CD4-positive, alpha-beta memory T cell (primary cell): ENCODE results near the gene HLA-DOA. TPM values are rescaled to one million over a fixed set of nuclear protein-coding genes. Genes with fewer than 3 reads are reported as not detected.

ENCODE experiments used
- CTCF ChIA-PET: fragments of 350-600 bp; sonication (Branson Sonifier 250); formaldehyde crosslinking; loops from one replicate; lab custom pipeline; 2021; ENCODE audit warnings: inconsistent platforms; ENCODE audit not compliant: partially characterized antibody; lab: Charles Lee
- POLR2A ChIA-PET: fragments of 350-600 bp; sonication (Branson Sonifier 250); formaldehyde crosslinking; loops from one replicate; lab custom pipeline; 2021; ENCODE audit not compliant: partially characterized antibody; lab: Charles Lee
- DNase-seq, 5 donors: peaks; one replicate each; pipeline versions ENCODE4 v3.0.0 to v3.0.0-alpha.2; 2020 to 2022; ENCODE audit warnings: mixed read lengths in 1 of 5
- H3K27ac ChIP-seq: one replicate; pipeline ENCODE4 v1.7.0; 2013; ENCODE audit warnings: low read depth, low read length
- H3K27me3 ChIP-seq: 2 replicates; pipeline ENCODE4 v1.7.0; 2013; ENCODE audit warnings: mild to moderate bottlenecking, low read length, moderate library complexity; ENCODE audit not compliant: insufficient read depth
- H3K36me3 ChIP-seq: 2 replicates; pipeline ENCODE4 v1.7.0; 2013; ENCODE audit warnings: mild to moderate bottlenecking, low read length, moderate library complexity; ENCODE audit not compliant: insufficient read depth
- H3K4me1 ChIP-seq: 2 replicates; pipeline ENCODE4 v1.7.0; 2013; ENCODE audit warnings: mild to moderate bottlenecking, low read length, moderate library complexity; ENCODE audit not compliant: insufficient read depth
- H3K4me3 ChIP-seq, 2 donors: one replicate each; pipeline ENCODE4 v1.7.0; 2013; ENCODE audit warnings: low read length in 2 of 2, mild to moderate bottlenecking in 1 of 2
- H3K9me3 ChIP-seq, 2 donors: one replicate each; pipeline ENCODE4 v1.7.0; 2013; ENCODE audit warnings: low read length in 2 of 2, control low read depth in 1 of 2; ENCODE audit not compliant: control insufficient read depth in 1 of 2
- H3K27ac Mint-ChIP-seq, 7 donors: one replicate each; pipeline ENCODE4 v1.8.0; 2020 to 2021; ENCODE audit warnings: mixed read lengths in 7 of 7, mild to moderate bottlenecking in 6 of 7, inconsistent platforms in 3 of 7, moderate library complexity in 3 of 7
- H3K27me3 Mint-ChIP-seq, 2 donors: one replicate each; pipeline ENCODE4 v1.8.0; 2020 to 2021; ENCODE audit warnings: mixed read lengths in 2 of 2
- H3K36me3 Mint-ChIP-seq, 2 donors: one replicate each; pipeline ENCODE4 v1.8.0; 2020 to 2021; ENCODE audit warnings: mixed read lengths in 2 of 2, inconsistent platforms in 1 of 2, mild to moderate bottlenecking in 1 of 2
- H3K4me1 Mint-ChIP-seq, 4 donors: one replicate each; pipeline ENCODE4 v1.8.0; 2020 to 2021; ENCODE audit warnings: mixed read lengths in 4 of 4, mild to moderate bottlenecking in 1 of 4
- H3K4me3 Mint-ChIP-seq, 8 donors: one replicate each; pipeline ENCODE4 v1.8.0; 2020 to 2021; ENCODE audit warnings: mixed read lengths in 8 of 8, mild to moderate bottlenecking in 7 of 8, moderate library complexity in 6 of 8, inconsistent platforms in 3 of 8
- H3K9me3 Mint-ChIP-seq, 8 donors: one replicate each; pipeline ENCODE4 v1.8.0; 2020 to 2021; ENCODE audit warnings: mixed read lengths in 8 of 8, mild to moderate bottlenecking in 5 of 8, inconsistent platforms in 3 of 8, moderate library complexity in 1 of 8
- intact Hi-C: fragments of 100-400 bp; cut with micrococcal nuclease; formaldehyde crosslinking; loops from one replicate; pipeline ENCODE4 v1.15.1; 2023
- polyA plus RNA-seq, 2 donors: library from polyadenylated mRNA; unstranded; fragments of 300-500 nt; fragmentation: Illumina TruSeq; gene quantifications; one replicate each; pipeline ENCODE4 v1.2.3, GENCODE V29; 2021
- total RNA-seq, 2 experiments: library from RNA; stranded (reverse); gene quantifications; one replicate each; pipeline ENCODE4 v1.2.3, GENCODE V29; 2021

The HLA-DOA gene
- total and polyA plus RNA-seq, 4 experiments from 2014 or later, result 0.69 to 1.8 (median 1.4) TPM; not detected in 1

- Mint-ChIP-seq H3K9me3 (no peaks in the 10 kb centered on the region), H3K27ac (peak overlapping the region; percentile 3 to 82 (median 45)), H3K27me3 (no peaks in the 10 kb centered on the region), H3K4me1 (peaks cover 18 to 34% (median 21%) of the 10 kb centered on the region in 4 donors), H3K36me3 (peaks cover 11 to 24% of the 10 kb centered on the region in 2 donors), H3K4me3 (no peak overlapping the region)
- POLR2A ChIA-PET, result interaction anchor here (0.8 to 24.6 kb wide), 13 partner anchors 12 to 263 kb away, joined by 3 to 698 read pairs (median 8); partner anchors contain the start of genes BRD2, HLA-DMA, HLA-DMB and PSMB8
- CTCF ChIA-PET, result interaction anchor here (0.7 to 20.7 kb wide), 43 partner anchors 9 to 1672 kb away, joined by 3 to 631 read pairs (median 6); partner anchors contain the start of genes BRD2, HLA-DMA, HLA-DMB and PSMB8
- DNase-seq, result peak; percentile 83 to 88 (median 84)
- no peaks in the 10 kb centered on the region for H3K9me3 ChIP-seq
- no peak overlapping the region for H3K4me3 ChIP-seq
- peaks cover 17% of the 10 kb centered on the region for H3K36me3 ChIP-seq
- H3K27ac ChIP-seq, result no peak overlapping the region
- intact Hi-C loops, result loop anchor here (1.0 to 2.0 kb wide), 6 partner anchors 11 to 100 kb away; partner anchors contain the start of genes HLA-DMA and HLA-DMB
- no peaks in the 10 kb centered on the region for H3K27me3 ChIP-seq
- peaks cover 9% of the 10 kb centered on the region for H3K4me1 ChIP-seq
These were observed 24.6 kb downstream of the HLA-DOA start for GRCh38 chr6:32984622-32985389.

- peaks cover 9% of the 10 kb centered on the region for H3K4me1 ChIP-seq
- H3K27ac ChIP-seq, result no peak overlapping the region
- no peaks in the 10 kb centered on the region for H3K9me3 ChIP-seq
- ChIA-PET POLR2A (interaction anchor here (1.0 to 24.6 kb wide), 14 partner anchors 13 to 264 kb away, joined by 3 to 698 read pairs (median 9); partner anchors contain the start of genes BRD2, HLA-DMA, HLA-DMB and PSMB8), CTCF (interaction anchor here (0.7 to 20.7 kb wide), 43 partner anchors 9 to 1673 kb away, joined by 3 to 631 read pairs (median 6); partner anchors contain the start of genes BRD2, HLA-DMA, HLA-DMB and PSMB8)
- H3K27ac Mint-ChIP-seq, result peak overlapping the region; percentile 17 to 88 (median 52)
- no peak for DNase-seq
- H3K36me3 Mint-ChIP-seq, result peaks cover 18 to 31% of the 10 kb centered on the region in 2 donors
- peaks cover 18 to 38% (median 23%) of the 10 kb centered on the region in 4 donors for H3K4me1 Mint-ChIP-seq
- no peaks in the 10 kb centered on the region for H3K27me3 ChIP-seq
- no peaks in the 10 kb centered on the region for H3K27me3 Mint-ChIP-seq
- H3K36me3 ChIP-seq, result peaks cover 24% of the 10 kb centered on the region
- H3K4me3 Mint-ChIP-seq, result no peak overlapping the region
- intact Hi-C loops, result loop anchor here (1.0 to 2.0 kb wide), 6 partner anchors 10 to 99 kb away; partner anchors contain the start of genes HLA-DMA and HLA-DMB
- no peak overlapping the region for H3K4me3 ChIP-seq
- no peaks in the 10 kb centered on the region for H3K9me3 Mint-ChIP-seq
These were observed 25.3 kb downstream of the HLA-DOA start for GRCh38 chr6:32983964-32984621.

GRCh38 chr6:32983493-32983848, 25.9 kb downstream of the HLA-DOA start:
- intact Hi-C loops, result no loop called here
- no peak overlapping the region for H3K4me3 Mint-ChIP-seq
- peaks cover 24 to 37% of the 10 kb centered on the region in 2 donors for H3K36me3 Mint-ChIP-seq
- ChIA-PET POLR2A (interaction anchor here (1.6 to 24.6 kb wide), 9 partner anchors 15 to 145 kb away, joined by 6 to 698 read pairs (median 15); partner anchors contain the start of genes BRD2, HLA-DMA, HLA-DMB and PSMB9), CTCF (interaction anchor here (1.4 to 20.7 kb wide), 14 partner anchors 12 to 265 kb away, joined by 4 to 631 read pairs (median 22); partner anchors contain the start of genes BRD2, HLA-DMA, HLA-DMB and TAP2)
- Histone ChIP-seq H3K9me3 (no peaks in the 10 kb centered on the region), H3K36me3 (peaks cover 31% of the 10 kb centered on the region), H3K4me1 (peaks cover 12% of the 10 kb centered on the region), H3K27ac (no peak overlapping the region), H3K27me3 (no peaks in the 10 kb centered on the region), H3K4me3 (no peak overlapping the region)
- H3K9me3 Mint-ChIP-seq, result no peaks in the 10 kb centered on the region
- peaks cover 18 to 38% (median 26%) of the 10 kb centered on the region in 4 donors for H3K4me1 Mint-ChIP-seq
- peak overlapping the region in 6 of 7 donors; percentile 8 to 78 (median 48) for H3K27ac Mint-ChIP-seq
- H3K27me3 Mint-ChIP-seq, result no peaks in the 10 kb centered on the region
- no peak for DNase-seq

GRCh38 chr6:32982702-32983492, 26.5 kb downstream of the HLA-DOA start:
- no peak overlapping the region for H3K27ac ChIP-seq
- no peaks in the 10 kb centered on the region for H3K27me3 ChIP-seq
- Mint-ChIP-seq H3K9me3 (no peaks in the 10 kb centered on the region), H3K4me1 (peaks cover 18 to 42% (median 30%) of the 10 kb centered on the region in 4 donors), H3K4me3 (no peak overlapping the region), H3K27ac (peak overlapping the region; percentile 8 to 80 (median 52)), H3K36me3 (peaks cover 30 to 43% of the 10 kb centered on the region in 2 donors), H3K27me3 (no peaks in the 10 kb centered on the region)
- H3K9me3 ChIP-seq, result no peaks in the 10 kb centered on the region
- DNase-seq, result no peak
- H3K4me3 ChIP-seq, result no peak overlapping the region
- H3K36me3 ChIP-seq, result peaks cover 36% of the 10 kb centered on the region
- H3K4me1 ChIP-seq, result peaks cover 18% of the 10 kb centered on the region
- intact Hi-C loops, result no loop called here
- CTCF ChIA-PET, result interaction anchor here (1.5 to 22.2 kb wide), 12 partner anchors 11 to 265 kb away, joined by 4 to 631 read pairs (median 30); partner anchors contain the start of genes BRD2, HLA-DMA, HLA-DMB and TAP2
- POLR2A ChIA-PET, result interaction anchor here (0.6 to 24.6 kb wide), 8 partner anchors 14 to 138 kb away, joined by 3 to 698 read pairs (median 9); partner anchors contain the start of genes BRD2, HLA-DMA, HLA-DMB and PSMB9

- CTCF ChIA-PET, result interaction anchor here (1.5 to 22.2 kb wide), 5 partner anchors 11 to 114 kb away, joined by 4 to 631 read pairs (median 221); partner anchors contain the start of genes BRD2, HLA-DMA and HLA-DMB
- Histone ChIP-seq H3K36me3 (peaks cover 43% of the 10 kb centered on the region), H3K27me3 (no peaks in the 10 kb centered on the region), H3K4me3 (no peak overlapping the region), H3K4me1 (peaks cover 25% of the 10 kb centered on the region), H3K9me3 (no peaks in the 10 kb centered on the region), H3K27ac (no peak overlapping the region)
- intact Hi-C loops, result no loop called here
- Mint-ChIP-seq H3K4me3 (no peak overlapping the region), H3K27ac (peak overlapping the region; percentile 25 to 88 (median 59)), H3K9me3 (no peaks in the 10 kb centered on the region), H3K4me1 (peaks cover 24 to 49% (median 37%) of the 10 kb centered on the region in 4 donors), H3K36me3 (peaks cover 37 to 50% of the 10 kb centered on the region in 2 donors), H3K27me3 (no peaks in the 10 kb centered on the region)
- no peak for DNase-seq
- POLR2A ChIA-PET, result interaction anchor here (0.6 to 24.6 kb wide), 9 partner anchors 14 to 361 kb away, joined by 3 to 698 read pairs (median 8); partner anchors contain the start of genes BRD2, HLA-DMA, HLA-DMB and PSMB9
These were observed 27.2 kb downstream of the HLA-DOA start for GRCh38 chr6:32982084-32982701.
